Calu3 (cell line): ENCODE measurements around the gene TMC2. TPM values are rescaled to one million over a fixed set of nuclear protein-coding genes. Genes with fewer than 3 reads are reported as not detected.

Experiments
- BruUV-seq: library from RNA; stranded (reverse); fragments of 400-500 nt; replicated peaks from 2 replicates; lab custom pipeline; 2021; lab: Mats Ljungman, UMichigan
- CTCF ChIA-PET: fragments of 300-600 bp; sonication (Branson Sonifier 250); formaldehyde crosslinking; loops from one replicate; lab custom pipeline; 2022; ENCODE audit warnings: antibody characterized with exemption; lab: Charles Lee
- DNase-seq: peaks from one replicate; pipeline ENCODE4 v3.0.0; 2022
- H3K27ac Mint-ChIP-seq: one replicate; pipeline ENCODE4 v1.8.0; 2022; ENCODE audit warnings: mixed read lengths; ENCODE audit not compliant: unreplicated experiment
- H3K27me3 Mint-ChIP-seq: one replicate; pipeline ENCODE4 v1.8.0; 2022; ENCODE audit warnings: mixed read lengths; ENCODE audit not compliant: unreplicated experiment
- H3K36me3 Mint-ChIP-seq: one replicate; pipeline ENCODE4 v1.8.0; 2022; ENCODE audit warnings: mild to moderate bottlenecking, moderate library complexity, mixed read lengths; ENCODE audit not compliant: insufficient read depth, unreplicated experiment
- H3K4me1 Mint-ChIP-seq: one replicate; pipeline ENCODE4 v1.8.0; 2022; ENCODE audit warnings: mild to moderate bottlenecking, low read depth, mixed read lengths; ENCODE audit not compliant: unreplicated experiment
- H3K4me3 Mint-ChIP-seq: one replicate; pipeline ENCODE4 v1.8.0; 2022; ENCODE audit warnings: mild to moderate bottlenecking, low read depth, moderate library complexity, mixed read lengths; ENCODE audit not compliant: unreplicated experiment
- H3K9me3 Mint-ChIP-seq: one replicate; pipeline ENCODE4 v1.8.0; 2022; ENCODE audit warnings: low read depth, mixed read lengths; ENCODE audit not compliant: unreplicated experiment
- CTCF ChIP-seq: fragments of 200-600 bp; IDR thresholded peaks from one replicate; pipeline ENCODE4 v1.8.0; 2022; ENCODE audit warnings: antibody characterized with exemption; ENCODE audit not compliant: unreplicated experiment
- intact Hi-C: fragments of 100-400 bp; cut with micrococcal nuclease; formaldehyde crosslinking; loops from one replicate; pipeline ENCODE4 v1.10.0; 2022; ENCODE audit not compliant: unreplicated experiment
- total RNA-seq: library from RNA; stranded (reverse); gene quantifications from 2 replicates; pipeline ENCODE4 v1.2.3, GENCODE V29; 2022

The TMC2 gene
- total RNA-seq, 1 experiment from 2014 or later = not detected

GRCh38 chr20:2515203-2515602 lies 21.2 kb upstream of the TMC2 start:
- CTCF ChIA-PET = no interaction called here
- BruUV-seq = no TSS peak
- DNase-seq = no peak
- intact Hi-C loops = no loop called here
- no peak for TF ChIP-seq CTCF
- Mint-ChIP-seq H3K4me1 (no peaks in the 10 kb centered on the region), H3K27me3 (peaks cover under 1% of the 10 kb centered on the region), H3K36me3 (no peaks in the 10 kb centered on the region), H3K27ac (no peak overlapping the region), H3K4me3 (no peak overlapping the region), H3K9me3 (no peaks in the 10 kb centered on the region)

GRCh38 chr20:2516399-2516798 lies 20.0 kb upstream of the TMC2 start:
- Mint-ChIP-seq H3K9me3 (no peaks in the 10 kb centered on the region), H3K27me3 (peaks cover 13% of the 10 kb centered on the region)
- intact Hi-C loops = no loop called here

GRCh38 chr20:2518096-2518495 lies 18.3 kb upstream of the TMC2 start:
- H3K4me1 Mint-ChIP-seq = no peaks in the 10 kb centered on the region
- no peak overlapping the region for H3K27ac Mint-ChIP-seq
- H3K9me3 Mint-ChIP-seq = no peaks in the 10 kb centered on the region
- BruUV-seq = no TSS peak
- no peak for TF ChIP-seq CTCF
- H3K27me3 Mint-ChIP-seq = peaks cover 15% of the 10 kb centered on the region
- CTCF ChIA-PET = no interaction called here
- intact Hi-C loops = no loop called here
- H3K4me3 Mint-ChIP-seq = no peak overlapping the region
- H3K36me3 Mint-ChIP-seq = no peaks in the 10 kb centered on the region
- no peak for DNase-seq

More at GRCh38 chr20:2516399-2516798, 20.0 kb upstream of the TMC2 start:
- TF ChIP-seq CTCF = no peak
- H3K4me1 Mint-ChIP-seq = no peaks in the 10 kb centered on the region
- no peak overlapping the region for H3K4me3 Mint-ChIP-seq
- no peak overlapping the region for H3K27ac Mint-ChIP-seq
- no peak for DNase-seq
- no TSS peak for BruUV-seq
- H3K36me3 Mint-ChIP-seq = no peaks in the 10 kb centered on the region
- CTCF ChIA-PET = no interaction called here

GRCh38 chr20:2518558-2518957 lies 17.8 kb upstream of the TMC2 start:
- Mint-ChIP-seq H3K4me3 (no peak overlapping the region), H3K9me3 (no peaks in the 10 kb centered on the region), H3K27me3 (peaks cover 15% of the 10 kb centered on the region), H3K4me1 (no peaks in the 10 kb centered on the region), H3K27ac (no peak overlapping the region), H3K36me3 (no peaks in the 10 kb centered on the region)
- DNase-seq = no peak
- CTCF ChIA-PET = no interaction called here
- intact Hi-C loops = no loop called here
- TF ChIP-seq CTCF = no peak
- BruUV-seq = no TSS peak
